ENCODE results near the gene NFKB2.

GRCh38 chr10:102450124-102450373 lies 54.5 kb downstream of the NFKB2 start:
- no peak for TF ChIP-seq CTCF (IDR thresholded peaks at IDR 0.05; ENCODE audit: low read length)
- no peak for TF ChIP-seq EZH2 (IDR thresholded peaks at IDR 0.05; ENCODE audit: borderline replicate concordance, low read length)

Data from OCI-LY1 (cell line).